Measurements from ENCODE around the gene OR8B3. TPM values are rescaled to one million over a fixed set of nuclear protein-coding genes. Genes with fewer than 3 reads are reported as not detected.

Gene OR8B3
- polyA plus RNA-seq, 1 donor (not counting 4 experiments of a cell fraction or from before 2014, with no cell fraction given), result not detected

DNA sequence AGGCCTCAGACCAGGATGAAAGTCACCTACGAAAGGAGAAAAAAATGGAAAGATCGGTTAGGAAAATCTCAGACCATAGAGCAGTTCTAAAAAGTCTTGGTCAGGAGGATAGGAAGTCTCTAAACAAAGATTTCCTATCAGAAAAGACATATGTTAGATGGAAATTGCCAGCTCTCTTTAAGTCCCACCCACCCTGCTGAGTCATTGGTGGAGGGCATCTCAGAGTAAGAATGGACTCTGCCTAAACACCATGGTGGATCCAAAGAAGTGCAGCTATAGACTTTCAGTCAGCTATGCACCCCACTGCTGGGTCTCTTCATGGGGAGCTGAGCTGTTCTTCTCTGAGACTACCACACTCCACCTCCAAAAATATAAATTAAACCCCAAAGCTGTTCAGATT, 18.2 kb downstream of the OR8B3 start:
- H3K4me3 ChIP-seq (ENCODE audit: control insufficient read depth in 2 of 3, extremely low read depth in 1 of 3, insufficient read depth in 2 of 3, low read depth in 1 of 3, low read length in 3 of 3), result no peak overlapping the region
- FAIRE-seq, result no peak
- H3K36me3 ChIP-seq (ENCODE audit: control insufficient read depth in 2 of 2, extremely low read depth in 1 of 2, insufficient read depth in 2 of 2, low read length in 2 of 2), result no peaks in the 10 kb centered on the region
- H3K79me2 ChIP-seq (ENCODE audit: control insufficient read depth, insufficient read depth, low read length), result no peaks in the 10 kb centered on the region
- no peak overlapping the region for H3K27ac ChIP-seq (ENCODE audit: control insufficient read depth, insufficient read depth, low read length)
- no peaks in the 10 kb centered on the region for H4K20me1 ChIP-seq (ENCODE audit: control insufficient read depth, extremely low read depth, insufficient read depth, low read length)
- H3K4me1 ChIP-seq (ENCODE audit: control insufficient read depth, extremely low read depth, insufficient read depth, low read length), result no peaks in the 10 kb centered on the region
- H3K9me1 ChIP-seq (ENCODE audit: control insufficient read depth, extremely low read depth, insufficient read depth, low read length), result no peaks in the 10 kb centered on the region
- no peak for TF ChIP-seq CTCF (optimal IDR thresholded peaks at IDR 0.05 in 1 of 3, IDR thresholded peaks at IDR 0.05 in 1 of 3, conservative IDR thresholded peaks at IDR 0.05 in 1 of 3; ENCODE audit: extremely low read depth in 1 of 3, insufficient read depth in 2 of 3, low read length in 3 of 3)
- no peak for TF ChIP-seq EZH2 (IDR thresholded peaks at IDR 0.05; ENCODE audit: low read length)
- no peak overlapping the region for H3K4me2 ChIP-seq (ENCODE audit: control insufficient read depth, extremely low read depth, insufficient read depth, low read depth, low read length)
- no peak overlapping the region for H2AFZ ChIP-seq (ENCODE audit: control insufficient read depth, low read length)
- H3K9me3 ChIP-seq (ENCODE audit: control insufficient read depth, low read depth, low read length), result no peaks in the 10 kb centered on the region
- dilution Hi-C loops (cut with MboI; ENCODE audit: extremely low pct_ligation_motif_present, low sequenced_read_pairs), result no loop called here
- no peak overlapping the region for H3K9ac ChIP-seq (ENCODE audit: control insufficient read depth, extremely low read depth, insufficient read depth, low read length)
- no peaks in the 10 kb centered on the region for H3K27me3 ChIP-seq (ENCODE audit: control insufficient read depth, extremely low read depth, insufficient read depth, low read length)
- no peak for DNase-seq (ENCODE audit: low read depth, low spot score)

DNA sequence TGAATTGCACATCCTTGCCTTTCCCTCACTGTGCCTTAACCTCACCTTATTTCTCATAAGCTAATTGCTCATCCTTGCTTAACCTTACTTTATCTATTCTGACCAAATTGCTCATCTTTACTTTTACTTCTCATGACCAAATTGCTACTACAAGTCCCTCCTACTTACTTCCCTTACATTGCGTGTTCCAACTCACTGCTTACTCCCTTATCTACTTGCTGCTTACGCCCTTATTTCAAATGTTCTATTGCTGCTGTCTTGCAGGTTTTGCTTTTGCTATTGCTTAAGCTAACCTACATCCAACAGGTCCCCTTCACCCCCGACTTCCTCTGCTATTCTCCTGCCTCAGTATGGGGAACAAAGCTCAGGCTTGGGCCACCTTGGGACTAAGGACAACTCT, 22.5 kb downstream of the OR8B3 start:
- H3K27ac ChIP-seq (ENCODE audit: control insufficient read depth, insufficient read depth, low read length), result no peak overlapping the region
- no peaks in the 10 kb centered on the region for H4K20me1 ChIP-seq (ENCODE audit: control insufficient read depth, extremely low read depth, insufficient read depth, low read length)
- H3K36me3 ChIP-seq (ENCODE audit: control insufficient read depth in 2 of 2, extremely low read depth in 1 of 2, insufficient read depth in 2 of 2, low read length in 2 of 2), result no peaks in the 10 kb centered on the region
- H3K9me3 ChIP-seq (ENCODE audit: control insufficient read depth, low read depth, low read length), result no peaks in the 10 kb centered on the region
- no peaks in the 10 kb centered on the region for H3K4me1 ChIP-seq (ENCODE audit: control insufficient read depth, extremely low read depth, insufficient read depth, low read length)
- H3K79me2 ChIP-seq (ENCODE audit: control insufficient read depth, insufficient read depth, low read length), result no peaks in the 10 kb centered on the region
- TF ChIP-seq EZH2 (IDR thresholded peaks at IDR 0.05; ENCODE audit: low read length), result no peak
- no peak for TF ChIP-seq CTCF (optimal IDR thresholded peaks at IDR 0.05 in 1 of 3, IDR thresholded peaks at IDR 0.05 in 1 of 3, conservative IDR thresholded peaks at IDR 0.05 in 1 of 3; ENCODE audit: extremely low read depth in 1 of 3, insufficient read depth in 2 of 3, low read length in 3 of 3)
- FAIRE-seq (no peak), DNase-seq (ENCODE audit: low read depth, low spot score) (no peak)
- H3K27me3 ChIP-seq (ENCODE audit: control insufficient read depth, extremely low read depth, insufficient read depth, low read length), result no peaks in the 10 kb centered on the region
- no peak overlapping the region for H3K4me3 ChIP-seq (ENCODE audit: control insufficient read depth in 2 of 3, extremely low read depth in 1 of 3, insufficient read depth in 2 of 3, low read depth in 1 of 3, low read length in 3 of 3)
- no peak overlapping the region for H2AFZ ChIP-seq (ENCODE audit: control insufficient read depth, low read length)
- H3K4me2 ChIP-seq (ENCODE audit: control insufficient read depth, extremely low read depth, insufficient read depth, low read depth, low read length), result no peak overlapping the region
- dilution Hi-C loops (cut with MboI; ENCODE audit: extremely low pct_ligation_motif_present, low sequenced_read_pairs), result no loop called here
- no peak overlapping the region for H3K9ac ChIP-seq (ENCODE audit: control insufficient read depth, extremely low read depth, insufficient read depth, low read length)
- no peaks in the 10 kb centered on the region for H3K9me1 ChIP-seq (ENCODE audit: control insufficient read depth, extremely low read depth, insufficient read depth, low read length)

All from keratinocyte (primary cell).